ENCODE measurements around the gene DCAF4.

DCAF4 gene

DNA sequence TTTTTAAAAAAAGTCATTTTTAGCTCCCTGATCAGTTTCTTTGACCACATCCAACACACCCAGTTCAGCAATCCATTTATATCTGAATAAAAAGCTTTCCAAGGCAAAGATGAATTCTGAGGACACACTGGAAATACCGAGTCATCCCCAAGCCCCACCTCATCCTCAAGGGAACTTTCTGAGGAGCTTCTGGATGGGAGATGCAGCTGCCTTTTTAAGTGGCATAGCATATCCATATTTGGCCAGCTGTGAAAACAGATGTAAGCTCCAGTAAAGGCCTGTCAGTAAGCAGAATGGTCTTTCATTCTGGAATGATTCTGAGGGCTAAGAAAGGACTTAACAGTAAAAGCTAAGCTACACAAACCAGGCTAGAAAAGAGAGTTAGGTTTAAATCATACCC lies 82.2 kb downstream of the DCAF4 start (continued):
- TF ChIP-seq ZNF8 (CRISPR knock-in tag; IDR thresholded peaks at IDR 0.05) (no peak), SNAI2 (CRISPR knock-in tag; IDR thresholded peaks at IDR 0.05) (no peak), ESRRG (CRISPR knock-in tag; IDR thresholded peaks at IDR 0.05) (no peak), ZNF70 (CRISPR knock-in tag; IDR thresholded peaks at IDR 0.05) (no peak), CSDC2 (CRISPR knock-in tag; IDR thresholded peaks at IDR 0.05) (no peak), ZFP30 (CRISPR knock-in tag; IDR thresholded peaks at IDR 0.05) (no peak), GLIS3 (CRISPR knock-in tag; IDR thresholded peaks at IDR 0.05) (no peak), ZC3H10 (CRISPR knock-in tag; IDR thresholded peaks at IDR 0.05) (no peak)
- TF ChIP-seq, protein P1, sequence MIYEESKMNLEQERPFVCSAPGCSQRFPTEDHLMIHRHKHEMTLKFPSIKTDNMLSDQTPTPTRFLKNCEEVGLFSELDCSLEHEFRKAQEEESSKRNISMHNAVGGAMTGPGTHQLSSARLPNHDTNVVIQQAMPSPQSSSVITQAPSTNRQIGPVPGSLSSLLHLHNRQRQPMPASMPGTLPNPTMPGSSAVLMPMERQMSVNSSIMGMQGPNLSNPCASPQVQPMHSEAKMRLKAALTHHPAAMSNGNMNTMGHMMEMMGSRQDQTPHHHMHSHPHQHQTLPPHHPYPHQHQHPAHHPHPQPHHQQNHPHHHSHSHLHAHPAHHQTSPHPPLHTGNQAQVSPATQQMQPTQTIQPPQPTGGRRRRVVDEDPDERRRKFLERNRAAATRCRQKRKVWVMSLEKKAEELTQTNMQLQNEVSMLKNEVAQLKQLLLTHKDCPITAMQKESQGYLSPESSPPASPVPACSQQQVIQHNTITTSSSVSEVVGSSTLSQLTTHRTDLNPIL (CRISPR knock-in tag; IDR thresholded peaks at IDR 0.05; ENCODE audit: low read depth) = no peak
